HEK293 (cell line): Measurements from ENCODE around the gene MORN1.

Experiments used
- CTCF ChIA-PET: fragments of 350-600 bp; formaldehyde crosslinking; extraction: SDS; loops from one replicate; lab custom pipeline; 2021; ENCODE audit warnings: antibody characterized with exemption; lab: Yijun Ruan, JAX
- POLR2A ChIA-PET: fragments of 300-600 bp; formaldehyde crosslinking; extraction: SDS; loops from one replicate; lab custom pipeline; 2020; ENCODE audit warnings: antibody characterized with exemption, inconsistent platforms; lab: Yijun Ruan, JAX
- H3K27ac ChIP-seq: fragments of 200-500 bp; sonication (Bioruptor generic); 2 replicates; pipeline ENCODE4 v1.5.1; 2014; ENCODE audit warnings: low read depth, low read length, control low read depth, inconsistent platforms; ENCODE audit errors: extremely low read depth
- H3K36me3 ChIP-seq, 2 experiments: fragments of 200-500 bp in 1 of 2; sonication (Bioruptor generic) in 1 of 2; 1 replicate in 1 of 2; 2 replicates in 1 of 2; pipeline ENCODE4 v1.5.1; 2014 to 2017; ENCODE audit warnings: inconsistent platforms in 2 of 2, low read length in 2 of 2; ENCODE audit not compliant: control insufficient read depth in 2 of 2, insufficient read depth in 1 of 2
- H3K4me1 ChIP-seq: fragments of 200-500 bp; sonication (Bioruptor generic); 2 replicates; pipeline ENCODE4 v1.5.1; 2014; ENCODE audit warnings: mild to moderate bottlenecking, low read length, inconsistent platforms; ENCODE audit not compliant: control insufficient read depth, insufficient read depth
- H3K4me3 ChIP-seq: 2 replicates; pipeline ENCODE4 v1.5.1; 2011; ENCODE audit warnings: low read depth, mild to moderate bottlenecking, control low read depth, low read length, moderate library complexity
- H3K9me3 ChIP-seq: fragments of 200-500 bp; sonication (Bioruptor generic); 2 replicates; pipeline ENCODE4 v1.5.1; 2014; ENCODE audit warnings: low read depth, low read length, inconsistent platforms; ENCODE audit not compliant: control insufficient read depth, insufficient read depth
- IKZF3 ChIP-seq: fragments of 450-650 bp; IDR thresholded peaks from 2 replicates; pipeline ENCODE4 v1.5.0; 2018; ENCODE audit warnings: missing biosample characterization, mild to moderate bottlenecking, missing genetic modification characterization, moderate library complexity
- PATZ1 ChIP-seq: fragments of 450-650 bp; formaldehyde crosslinking; IDR thresholded peaks from 2 replicates; pipeline ENCODE4 v1.5.1; 2016; ENCODE audit warnings: missing biosample characterization, missing genetic modification characterization
- REPIN1 ChIP-seq: fragments of 450-650 bp; formaldehyde crosslinking; IDR thresholded peaks from 2 replicates; pipeline ENCODE4 v1.5.1; 2017; ENCODE audit warnings: missing biosample characterization, missing genetic modification characterization, low read depth
- ZFP69B ChIP-seq: fragments of 450-650 bp; formaldehyde crosslinking; IDR thresholded peaks from 2 replicates; pipeline ENCODE4 v1.5.1; 2016; ENCODE audit warnings: missing biosample characterization, missing genetic modification characterization
- ZNF114 ChIP-seq: fragments of 450-650 bp; formaldehyde crosslinking; IDR thresholded peaks from 2 replicates; pipeline ENCODE4 v1.5.0; 2017; ENCODE audit warnings: missing biosample characterization, missing genetic modification characterization
- ZNF214 ChIP-seq: fragments of 450-650 bp; formaldehyde crosslinking; IDR thresholded peaks from 2 replicates; pipeline ENCODE4 v1.5.1; 2017; ENCODE audit warnings: missing biosample characterization, mild to moderate bottlenecking, missing genetic modification characterization, borderline replicate concordance
- ZNF354C ChIP-seq: fragments of 450-650 bp; formaldehyde crosslinking; IDR thresholded peaks from 2 replicates; pipeline ENCODE4 v1.5.1; 2016; ENCODE audit warnings: missing biosample characterization, missing genetic modification characterization, low read depth, borderline replicate concordance
- ZNF544 ChIP-seq: fragments of 450-650 bp; formaldehyde crosslinking; IDR thresholded peaks from 2 replicates; pipeline ENCODE4 v1.5.0; 2017; ENCODE audit warnings: missing biosample characterization, missing genetic modification characterization
- ZNF555 ChIP-seq: fragments of 450-650 bp; formaldehyde crosslinking; conservative IDR thresholded peaks from 2 replicates; pipeline ENCODE4 v1.5.1; 2017; ENCODE audit warnings: missing biosample characterization, mild to moderate bottlenecking, missing genetic modification characterization, inconsistent platforms
- ZNF585B ChIP-seq: fragments of 450-650 bp; formaldehyde crosslinking; IDR thresholded peaks from 2 replicates; pipeline ENCODE4 v1.5.1; 2016; ENCODE audit warnings: missing biosample characterization, missing genetic modification characterization
- ZNF610 ChIP-seq: fragments of 450-650 bp; formaldehyde crosslinking; IDR thresholded peaks from 2 replicates; pipeline ENCODE4 v1.5.1; 2016; ENCODE audit warnings: missing biosample characterization, missing genetic modification characterization, borderline replicate concordance
- ZNF660 ChIP-seq: fragments of 450-650 bp; IDR thresholded peaks from 2 replicates; pipeline ENCODE4 v1.5.1; 2018; ENCODE audit warnings: missing biosample characterization, mild to moderate bottlenecking, missing genetic modification characterization
- ZNF670 ChIP-seq: fragments of 450-650 bp; formaldehyde crosslinking; IDR thresholded peaks from 2 replicates; pipeline ENCODE4 v1.5.1; 2016; ENCODE audit warnings: missing biosample characterization, missing genetic modification characterization, low read depth
- ZNF768 ChIP-seq: fragments of 450-650 bp; formaldehyde crosslinking; IDR thresholded peaks from 2 replicates; pipeline ENCODE4 v1.5.1; 2018; ENCODE audit warnings: missing biosample characterization, mild to moderate bottlenecking, missing genetic modification characterization
- ZNF777 ChIP-seq: fragments of 450-650 bp; formaldehyde crosslinking; IDR thresholded peaks from 2 replicates; pipeline ENCODE4 v1.5.1; 2017; ENCODE audit warnings: missing biosample characterization, missing genetic modification characterization, borderline replicate concordance
- ZXDB ChIP-seq: fragments of 450-650 bp; formaldehyde crosslinking; IDR thresholded peaks from 2 replicates; pipeline ENCODE4 v1.5.1; 2016; ENCODE audit warnings: missing biosample characterization, missing genetic modification characterization
- TF ChIP-seq, protein P1 (sequence below): fragments of 450-650 bp; formaldehyde crosslinking; IDR thresholded peaks from 2 replicates; pipeline ENCODE4 v1.5.1; 2016; ENCODE audit warnings: missing biosample characterization, missing genetic modification characterization
- TF ChIP-seq, protein P2 (sequence below): fragments of 450-650 bp; formaldehyde crosslinking; IDR thresholded peaks from 2 replicates; pipeline ENCODE4 v1.5.1; 2016; ENCODE audit warnings: missing biosample characterization, missing genetic modification characterization
- TF ChIP-seq, protein P3 (sequence below): fragments of 450-650 bp; formaldehyde crosslinking; IDR thresholded peaks from 2 replicates; pipeline ENCODE4 v1.5.1; 2016; ENCODE audit warnings: missing biosample characterization, missing genetic modification characterization
- TF ChIP-seq, protein P4 (sequence below): fragments of 450-650 bp; formaldehyde crosslinking; IDR thresholded peaks from 2 replicates; pipeline ENCODE4 v1.5.1; 2016; ENCODE audit warnings: missing biosample characterization, missing genetic modification characterization
- TF ChIP-seq, protein P5 (sequence below): fragments of 450-650 bp; IDR thresholded peaks from 2 replicates; pipeline ENCODE4 v1.5.1; 2018; ENCODE audit warnings: missing biosample characterization, mild to moderate bottlenecking, missing genetic modification characterization

Gene MORN1

DNA sequence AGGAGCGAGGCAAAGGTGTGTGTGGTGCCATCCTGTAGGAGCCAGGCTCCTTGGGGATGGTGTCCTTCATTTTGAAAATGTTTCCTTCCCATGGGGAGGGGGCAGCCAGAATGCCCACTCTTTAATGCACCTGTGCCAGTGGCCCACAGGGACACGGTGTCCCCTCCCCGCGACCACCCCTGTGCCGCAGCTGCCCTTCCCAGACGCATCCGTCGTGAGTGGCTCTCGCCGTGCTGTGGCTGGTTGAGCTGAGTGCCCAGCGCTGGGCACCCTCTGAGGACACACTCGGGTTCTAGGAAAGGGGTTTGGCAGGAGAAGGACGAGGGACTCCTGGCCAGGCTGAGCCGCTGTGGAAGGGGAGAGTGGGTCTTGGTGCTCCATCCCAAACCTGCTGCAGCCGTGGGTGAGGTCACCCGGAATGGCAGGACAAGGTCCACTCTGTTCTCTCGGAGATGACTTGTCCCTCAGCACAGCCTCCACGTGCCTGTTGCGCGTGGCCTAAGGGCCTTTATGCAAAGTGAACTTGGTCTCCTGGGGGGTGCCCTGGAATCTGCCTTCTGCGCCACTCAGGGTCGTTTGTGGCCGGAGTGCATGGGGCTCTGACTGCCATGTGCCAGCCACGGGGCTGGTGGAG lies 88.9 kb downstream of the MORN1 start:
- TF ChIP-seq, protein P1, sequence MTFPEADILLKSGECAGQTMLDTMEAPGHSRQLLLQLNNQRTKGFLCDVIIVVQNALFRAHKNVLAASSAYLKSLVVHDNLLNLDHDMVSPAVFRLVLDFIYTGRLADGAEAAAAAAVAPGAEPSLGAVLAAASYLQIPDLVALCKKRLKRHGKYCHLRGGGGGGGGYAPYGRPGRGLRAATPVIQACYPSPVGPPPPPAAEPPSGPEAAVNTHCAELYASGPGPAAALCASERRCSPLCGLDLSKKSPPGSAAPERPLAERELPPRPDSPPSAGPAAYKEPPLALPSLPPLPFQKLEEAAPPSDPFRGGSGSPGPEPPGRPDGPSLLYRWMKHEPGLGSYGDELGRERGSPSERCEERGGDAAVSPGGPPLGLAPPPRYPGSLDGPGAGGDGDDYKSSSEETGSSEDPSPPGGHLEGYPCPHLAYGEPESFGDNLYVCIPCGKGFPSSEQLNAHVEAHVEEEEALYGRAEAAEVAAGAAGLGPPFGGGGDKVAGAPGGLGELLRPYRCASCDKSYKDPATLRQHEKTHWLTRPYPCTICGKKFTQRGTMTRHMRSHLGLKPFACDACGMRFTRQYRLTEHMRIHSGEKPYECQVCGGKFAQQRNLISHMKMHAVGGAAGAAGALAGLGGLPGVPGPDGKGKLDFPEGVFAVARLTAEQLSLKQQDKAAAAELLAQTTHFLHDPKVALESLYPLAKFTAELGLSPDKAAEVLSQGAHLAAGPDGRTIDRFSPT, result 0 out of 2 replicates have a peak, but pooled peaks have one; percentile 13
- no peak for TF ChIP-seq ZNF768 (tag by site-specific recombination)
- no peak for TF ChIP-seq ZNF354C (tag by site-specific recombination)
- no peak for TF ChIP-seq REPIN1 (tag by site-specific recombination)
- TF ChIP-seq, protein P2, sequence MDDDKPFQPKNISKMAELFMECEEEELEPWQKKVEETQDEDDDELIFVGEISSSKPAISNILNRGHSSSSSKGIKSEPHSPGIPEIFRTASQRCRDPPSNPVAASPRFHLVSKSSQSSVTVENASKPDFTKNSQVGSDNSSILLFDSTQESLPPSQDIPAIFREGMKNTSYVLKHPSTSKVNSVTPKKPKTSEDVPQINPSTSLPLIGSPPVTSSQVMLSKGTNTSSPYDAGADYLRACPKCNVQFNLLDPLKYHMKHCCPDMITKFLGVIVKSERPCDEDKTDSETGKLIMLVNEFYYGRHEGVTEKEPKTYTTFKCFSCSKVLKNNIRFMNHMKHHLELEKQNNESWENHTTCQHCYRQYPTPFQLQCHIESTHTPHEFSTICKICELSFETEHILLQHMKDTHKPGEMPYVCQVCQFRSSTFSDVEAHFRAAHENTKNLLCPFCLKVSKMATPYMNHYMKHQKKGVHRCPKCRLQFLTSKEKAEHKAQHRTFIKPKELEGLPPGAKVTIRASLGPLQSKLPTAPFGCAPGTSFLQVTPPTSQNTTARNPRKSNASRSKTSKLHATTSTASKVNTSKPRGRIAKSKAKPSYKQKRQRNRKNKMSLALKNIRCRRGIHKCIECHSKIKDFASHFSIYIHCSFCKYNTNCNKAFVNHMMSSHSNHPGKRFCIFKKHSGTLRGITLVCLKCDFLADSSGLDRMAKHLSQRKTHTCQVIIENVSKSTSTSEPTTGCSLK (tag by site-specific recombination), result no peak
- TF ChIP-seq ZFP69B (tag by site-specific recombination), result no peak
- TF ChIP-seq ZNF114 (tag by site-specific recombination), result no peak
- ChIA-PET CTCF (interaction anchor here (0.5 kb wide), 1 partner anchor 128 kb away, joined by 3 read pairs; no protein-coding TSS in a partner anchor), POLR2A (no interaction called here)
- no peak overlapping the region for H3K27ac ChIP-seq
- H3K4me1 ChIP-seq, result peaks cover 7% of the 10 kb centered on the region
- H3K36me3 ChIP-seq, result peaks cover 0 to 63% of the 10 kb centered on the region in 2 experiments; a peak in 1 of 3 replicates
- no peak overlapping the region for H3K4me3 ChIP-seq
- no peaks in the 10 kb centered on the region for H3K9me3 ChIP-seq

- H3K4me3 ChIP-seq, result no peak overlapping the region
- H3K4me1 ChIP-seq, result peaks cover 7% of the 10 kb centered on the region
- CTCF ChIA-PET, result interaction anchor here (0.5 kb wide), 1 partner anchor 127 kb away, joined by 3 read pairs; no protein-coding TSS in a partner anchor
- no peak overlapping the region for H3K27ac ChIP-seq
- no peaks in the 10 kb centered on the region for H3K9me3 ChIP-seq
- POLR2A ChIA-PET, result no interaction called here
- H3K36me3 ChIP-seq, result peaks cover 0 to 63% of the 10 kb centered on the region in 2 experiments; a peak in 1 of 3 replicates
- TF ChIP-seq ZNF214 (tag by site-specific recombination), result no peak
- TF ChIP-seq, protein P3, sequence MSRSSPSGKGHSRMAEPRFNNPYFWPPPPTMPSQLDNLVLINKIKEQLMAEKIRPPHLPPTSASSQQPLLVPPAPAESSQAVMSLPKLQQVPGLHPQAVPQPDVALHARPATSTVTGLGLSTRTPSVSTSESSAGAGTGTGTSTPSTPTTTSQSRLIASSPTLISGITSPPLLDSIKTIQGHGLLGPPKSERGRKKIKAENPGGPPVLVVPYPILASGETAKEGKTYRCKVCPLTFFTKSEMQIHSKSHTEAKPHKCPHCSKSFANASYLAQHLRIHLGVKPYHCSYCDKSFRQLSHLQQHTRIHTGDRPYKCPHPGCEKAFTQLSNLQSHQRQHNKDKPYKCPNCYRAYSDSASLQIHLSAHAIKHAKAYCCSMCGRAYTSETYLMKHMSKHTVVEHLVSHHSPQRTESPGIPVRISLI (tag by site-specific recombination), result no peak
- TF ChIP-seq ZNF544 (tag by site-specific recombination), result no peak
- no peak for TF ChIP-seq ZNF610 (tag by site-specific recombination)
- TF ChIP-seq, protein P4, sequence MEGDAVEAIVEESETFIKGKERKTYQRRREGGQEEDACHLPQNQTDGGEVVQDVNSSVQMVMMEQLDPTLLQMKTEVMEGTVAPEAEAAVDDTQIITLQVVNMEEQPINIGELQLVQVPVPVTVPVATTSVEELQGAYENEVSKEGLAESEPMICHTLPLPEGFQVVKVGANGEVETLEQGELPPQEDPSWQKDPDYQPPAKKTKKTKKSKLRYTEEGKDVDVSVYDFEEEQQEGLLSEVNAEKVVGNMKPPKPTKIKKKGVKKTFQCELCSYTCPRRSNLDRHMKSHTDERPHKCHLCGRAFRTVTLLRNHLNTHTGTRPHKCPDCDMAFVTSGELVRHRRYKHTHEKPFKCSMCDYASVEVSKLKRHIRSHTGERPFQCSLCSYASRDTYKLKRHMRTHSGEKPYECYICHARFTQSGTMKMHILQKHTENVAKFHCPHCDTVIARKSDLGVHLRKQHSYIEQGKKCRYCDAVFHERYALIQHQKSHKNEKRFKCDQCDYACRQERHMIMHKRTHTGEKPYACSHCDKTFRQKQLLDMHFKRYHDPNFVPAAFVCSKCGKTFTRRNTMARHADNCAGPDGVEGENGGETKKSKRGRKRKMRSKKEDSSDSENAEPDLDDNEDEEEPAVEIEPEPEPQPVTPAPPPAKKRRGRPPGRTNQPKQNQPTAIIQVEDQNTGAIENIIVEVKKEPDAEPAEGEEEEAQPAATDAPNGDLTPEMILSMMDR, result no peak
- TF ChIP-seq, protein P5, sequence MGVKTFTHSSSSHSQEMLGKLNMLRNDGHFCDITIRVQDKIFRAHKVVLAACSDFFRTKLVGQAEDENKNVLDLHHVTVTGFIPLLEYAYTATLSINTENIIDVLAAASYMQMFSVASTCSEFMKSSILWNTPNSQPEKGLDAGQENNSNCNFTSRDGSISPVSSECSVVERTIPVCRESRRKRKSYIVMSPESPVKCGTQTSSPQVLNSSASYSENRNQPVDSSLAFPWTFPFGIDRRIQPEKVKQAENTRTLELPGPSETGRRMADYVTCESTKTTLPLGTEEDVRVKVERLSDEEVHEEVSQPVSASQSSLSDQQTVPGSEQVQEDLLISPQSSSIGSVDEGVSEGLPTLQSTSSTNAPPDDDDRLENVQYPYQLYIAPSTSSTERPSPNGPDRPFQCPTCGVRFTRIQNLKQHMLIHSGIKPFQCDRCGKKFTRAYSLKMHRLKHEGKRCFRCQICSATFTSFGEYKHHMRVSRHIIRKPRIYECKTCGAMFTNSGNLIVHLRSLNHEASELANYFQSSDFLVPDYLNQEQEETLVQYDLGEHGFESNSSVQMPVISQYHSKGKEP (tag by site-specific recombination), result no peak
- no peak for TF ChIP-seq ZXDB (tag by site-specific recombination)
- TF ChIP-seq ZNF777 (tag by site-specific recombination), result no peak
- no peak for TF ChIP-seq ZNF660 (tag by site-specific recombination)
- TF ChIP-seq ZNF585B (tag by site-specific recombination), result no peak
- no peak for TF ChIP-seq ZNF555
- TF ChIP-seq PATZ1, result no peak
- no peak for TF ChIP-seq IKZF3 (tag by site-specific recombination)
- TF ChIP-seq ZNF670 (tag by site-specific recombination), result no peak
Measured at GRCh38 chr1:2301607-2302291, 89.6 kb downstream of the MORN1 start.
